Body of pancreas (tissue), 4 donors: Measurements from ENCODE around the gene ZNF341.

Source experiments
- POLR2A ChIP-seq, 3 donors: fragments of 450-650 bp; IDR thresholded peaks; one replicate each; pipeline ENCODE4 v1.6.1; 2016; ENCODE audit warnings: antibody characterized with exemption in 3 of 3, mild to moderate bottlenecking in 2 of 3
- TF ChIP-seq, protein P1 (sequence below), 7 experiments: fragments of 450-650 bp in 4 of 7; fragments of 200-600 bp in 3 of 7; sonication (generic) in 3 of 7; IDR thresholded peaks; one replicate each; pipeline ENCODE4 v1.5.1; 2016 to 2019; ENCODE audit warnings: antibody characterized with exemption in 7 of 7

DNA sequence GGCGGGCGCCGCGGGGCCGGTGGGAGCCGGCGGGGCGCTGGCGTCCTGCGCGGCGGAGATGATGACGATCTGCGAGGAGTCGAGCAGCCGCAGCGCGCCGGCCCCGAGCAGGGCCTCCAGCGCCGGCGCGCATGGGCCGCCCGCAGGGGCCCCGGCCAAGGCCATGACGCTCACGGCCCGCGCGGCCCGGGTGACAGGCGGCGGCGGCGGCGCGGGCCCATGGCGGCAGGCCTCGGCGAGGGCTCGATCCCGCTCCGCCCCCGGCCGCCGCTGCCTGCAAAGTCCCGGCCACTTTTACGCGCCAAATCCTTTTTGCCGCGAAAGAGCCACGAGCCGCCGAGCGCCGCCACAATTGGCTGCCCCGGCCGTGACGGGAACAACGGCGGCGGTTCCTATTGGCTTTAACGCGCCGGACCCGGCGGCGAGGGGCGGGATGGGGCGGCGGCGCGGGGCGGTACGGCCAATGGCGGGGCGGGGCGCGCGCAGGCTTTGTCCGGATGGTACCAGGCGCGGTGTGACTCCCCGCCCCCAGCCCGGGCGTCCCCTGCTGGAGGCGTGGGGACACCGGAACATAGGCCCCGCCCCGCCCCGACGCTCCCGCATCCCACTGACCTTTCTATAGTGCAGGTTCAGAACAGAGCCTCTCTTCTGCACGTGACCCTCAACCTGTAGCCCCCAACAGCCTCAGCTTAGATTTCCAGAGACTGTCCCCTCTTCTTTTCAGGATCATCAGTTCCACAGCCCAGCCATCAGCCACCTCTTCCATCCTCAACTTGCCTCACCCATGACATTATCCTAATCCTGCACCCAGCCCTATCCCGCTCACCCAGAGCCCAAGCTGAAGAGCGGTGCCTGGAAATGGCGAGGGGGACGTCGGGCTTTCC, 45.5 kb upstream of the ZNF341 start, which contains the start of gene E2F1:
- TF ChIP-seq, protein P1, sequence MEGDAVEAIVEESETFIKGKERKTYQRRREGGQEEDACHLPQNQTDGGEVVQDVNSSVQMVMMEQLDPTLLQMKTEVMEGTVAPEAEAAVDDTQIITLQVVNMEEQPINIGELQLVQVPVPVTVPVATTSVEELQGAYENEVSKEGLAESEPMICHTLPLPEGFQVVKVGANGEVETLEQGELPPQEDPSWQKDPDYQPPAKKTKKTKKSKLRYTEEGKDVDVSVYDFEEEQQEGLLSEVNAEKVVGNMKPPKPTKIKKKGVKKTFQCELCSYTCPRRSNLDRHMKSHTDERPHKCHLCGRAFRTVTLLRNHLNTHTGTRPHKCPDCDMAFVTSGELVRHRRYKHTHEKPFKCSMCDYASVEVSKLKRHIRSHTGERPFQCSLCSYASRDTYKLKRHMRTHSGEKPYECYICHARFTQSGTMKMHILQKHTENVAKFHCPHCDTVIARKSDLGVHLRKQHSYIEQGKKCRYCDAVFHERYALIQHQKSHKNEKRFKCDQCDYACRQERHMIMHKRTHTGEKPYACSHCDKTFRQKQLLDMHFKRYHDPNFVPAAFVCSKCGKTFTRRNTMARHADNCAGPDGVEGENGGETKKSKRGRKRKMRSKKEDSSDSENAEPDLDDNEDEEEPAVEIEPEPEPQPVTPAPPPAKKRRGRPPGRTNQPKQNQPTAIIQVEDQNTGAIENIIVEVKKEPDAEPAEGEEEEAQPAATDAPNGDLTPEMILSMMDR (IDR thresholded peaks at IDR 0.05): peak; percentile 31 to 63 (median 46)
- no peak for TF ChIP-seq POLR2A (IDR thresholded peaks at IDR 0.05)
